GM18508 (cell line): ENCODE results near the gene ZNF70.

ENCODE experiments used
- ATAC-seq: cut with Tn5 transposase; IDR thresholded peaks from one replicate; pipeline ENCODE4 v1.9.1; 2021; ENCODE audit warnings: moderate number of reproducible peaks; ENCODE audit not compliant: insufficient read depth, unreplicated experiment

ZNF70 gene

DNA sequence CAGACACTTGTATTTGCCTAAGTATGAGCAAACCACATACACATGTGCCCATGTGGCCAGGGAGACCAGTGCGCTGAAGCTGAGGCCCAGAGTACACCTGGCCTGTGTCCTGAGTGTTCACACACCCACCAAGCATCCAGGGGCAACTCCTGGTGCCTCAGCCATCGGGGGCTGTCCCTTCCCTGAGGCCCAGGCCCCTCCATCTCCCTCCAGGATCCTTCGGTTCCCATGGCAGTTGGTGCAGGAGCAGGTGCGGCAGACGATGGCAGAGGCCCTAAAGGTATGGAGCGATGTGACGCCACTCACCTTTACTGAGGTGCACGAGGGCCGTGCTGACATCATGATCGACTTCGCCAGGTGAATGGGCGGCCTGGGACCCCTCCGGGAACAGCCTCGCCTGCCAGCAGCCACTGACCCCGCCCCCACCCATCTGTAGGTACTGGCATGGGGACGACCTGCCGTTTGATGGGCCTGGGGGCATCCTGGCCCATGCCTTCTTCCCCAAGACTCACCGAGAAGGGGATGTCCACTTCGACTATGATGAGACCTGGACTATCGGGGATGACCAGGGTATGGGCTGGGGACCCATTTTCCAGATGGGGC, 29.3 kb upstream of the ZNF70 start:
- no peak for ATAC-seq

GRCh38 chr22:23779731-23780130, 28.8 kb upstream of the ZNF70 start:
- no peak for ATAC-seq

DNA sequence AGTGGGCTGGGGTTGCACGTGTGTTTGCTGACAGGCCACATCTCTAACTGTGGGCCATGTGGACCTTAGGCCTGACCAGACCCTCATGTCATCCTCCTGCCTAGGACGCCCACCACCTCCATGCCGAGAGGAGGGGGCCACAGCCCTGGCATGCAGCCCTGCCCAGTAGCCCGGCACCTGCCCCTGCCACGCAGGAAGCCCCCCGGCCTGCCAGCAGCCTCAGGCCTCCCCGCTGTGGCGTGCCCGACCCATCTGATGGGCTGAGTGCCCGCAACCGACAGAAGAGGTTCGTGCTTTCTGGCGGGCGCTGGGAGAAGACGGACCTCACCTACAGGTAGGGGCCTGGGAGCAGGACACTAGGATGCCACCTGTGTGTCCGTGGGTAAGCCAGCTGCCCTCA, 28.2 kb upstream of the ZNF70 start:
- no peak for ATAC-seq

DNA sequence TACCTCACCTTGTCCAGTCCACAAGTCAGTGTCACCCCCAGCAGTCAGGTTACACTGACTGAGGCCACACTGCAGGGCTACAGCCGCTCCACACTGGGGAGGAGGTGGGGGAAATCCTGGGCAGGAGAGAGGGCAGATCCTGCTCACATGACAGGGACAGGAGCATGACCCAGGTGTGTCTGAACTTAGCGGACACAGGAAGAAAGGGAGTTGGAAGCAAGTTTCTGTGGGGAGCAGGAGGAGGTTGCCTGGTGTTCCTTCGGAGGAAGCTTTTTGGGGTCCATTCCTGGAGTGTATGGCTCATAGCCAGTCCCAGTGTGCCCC, 27.6 kb upstream of the ZNF70 start:
- ATAC-seq: no peak

DNA sequence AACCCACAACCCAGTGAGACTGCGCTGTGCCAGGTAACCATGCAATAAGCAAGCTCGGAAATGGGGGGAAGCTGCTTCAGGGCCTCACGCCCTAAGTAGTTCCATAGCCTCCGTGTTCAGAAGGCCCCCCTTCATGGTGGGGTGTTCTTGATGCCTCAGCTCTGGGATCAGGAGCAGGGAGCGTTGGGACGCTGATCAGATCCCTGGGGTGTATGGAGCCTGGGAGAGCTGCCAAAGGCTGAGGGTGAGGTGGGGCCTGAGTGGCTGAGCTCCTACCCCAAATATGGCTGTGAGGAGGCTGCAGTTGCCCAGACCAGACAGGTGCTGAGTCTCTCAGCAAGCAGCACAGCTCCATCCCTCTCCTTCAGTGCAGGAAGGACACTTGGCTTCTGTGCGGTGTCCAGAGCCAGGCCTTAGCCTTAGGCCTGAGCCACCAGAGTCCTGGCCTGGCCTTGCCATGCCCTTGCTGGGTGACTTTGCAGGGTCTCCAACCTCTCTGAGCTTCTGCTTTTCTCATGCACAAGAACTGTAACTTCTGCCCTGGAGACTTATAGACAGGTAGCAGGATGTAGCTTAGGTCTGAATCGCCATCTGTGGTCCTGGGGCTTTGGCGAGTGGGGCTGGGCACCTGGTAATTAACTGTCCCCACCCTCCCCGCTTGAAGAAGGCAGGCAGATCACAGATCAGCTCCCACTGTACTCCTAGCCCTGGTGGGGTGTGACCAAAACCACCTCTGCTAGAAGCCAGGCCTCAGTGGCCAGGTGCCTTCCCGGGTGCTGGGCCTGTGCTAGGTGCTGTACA, 27.1 kb upstream of the ZNF70 start:
- no peak for ATAC-seq

GRCh38 chr22:23775779-23776375, 25.0 kb upstream of the ZNF70 start:
- ATAC-seq: no peak

- ATAC-seq: no peak
These were observed 24.1 kb upstream of the ZNF70 start for GRCh38 chr22:23774922-23775436.

GRCh38 chr22:23774114-23774921, 23.4 kb upstream of the ZNF70 start:
- ATAC-seq: no peak

DNA sequence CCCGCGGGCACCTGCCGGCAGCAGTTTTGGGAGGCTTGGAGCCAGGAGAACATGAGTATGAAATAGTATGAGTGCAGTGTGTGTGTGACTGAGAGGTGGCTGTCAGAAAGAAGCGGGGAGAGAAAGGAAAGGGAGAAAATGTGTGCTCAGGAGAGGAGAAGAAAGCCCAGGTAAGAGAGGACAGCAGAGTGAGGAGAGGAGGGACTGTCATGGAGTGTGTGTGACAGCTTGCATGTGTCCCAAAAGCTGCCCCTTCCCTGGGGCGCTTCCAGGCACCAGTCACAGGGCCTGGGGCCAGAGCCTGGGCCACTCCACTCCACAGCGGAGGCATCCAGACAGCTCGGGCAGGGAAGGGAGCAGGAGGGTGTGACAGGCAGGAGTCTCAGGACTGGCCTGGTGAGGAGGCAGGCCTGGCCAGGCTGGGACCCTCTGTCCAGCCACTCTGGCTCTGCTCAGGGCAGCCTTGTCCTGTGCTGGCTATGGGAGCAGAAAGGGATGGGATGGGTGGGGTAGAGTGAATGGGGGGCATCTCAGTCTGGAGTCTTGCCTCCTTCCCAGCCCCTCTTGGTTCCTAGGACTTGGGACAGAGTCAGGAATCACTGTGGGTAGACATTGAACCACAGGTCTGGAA, 22.7 kb upstream of the ZNF70 start:
- no peak for ATAC-seq

DNA sequence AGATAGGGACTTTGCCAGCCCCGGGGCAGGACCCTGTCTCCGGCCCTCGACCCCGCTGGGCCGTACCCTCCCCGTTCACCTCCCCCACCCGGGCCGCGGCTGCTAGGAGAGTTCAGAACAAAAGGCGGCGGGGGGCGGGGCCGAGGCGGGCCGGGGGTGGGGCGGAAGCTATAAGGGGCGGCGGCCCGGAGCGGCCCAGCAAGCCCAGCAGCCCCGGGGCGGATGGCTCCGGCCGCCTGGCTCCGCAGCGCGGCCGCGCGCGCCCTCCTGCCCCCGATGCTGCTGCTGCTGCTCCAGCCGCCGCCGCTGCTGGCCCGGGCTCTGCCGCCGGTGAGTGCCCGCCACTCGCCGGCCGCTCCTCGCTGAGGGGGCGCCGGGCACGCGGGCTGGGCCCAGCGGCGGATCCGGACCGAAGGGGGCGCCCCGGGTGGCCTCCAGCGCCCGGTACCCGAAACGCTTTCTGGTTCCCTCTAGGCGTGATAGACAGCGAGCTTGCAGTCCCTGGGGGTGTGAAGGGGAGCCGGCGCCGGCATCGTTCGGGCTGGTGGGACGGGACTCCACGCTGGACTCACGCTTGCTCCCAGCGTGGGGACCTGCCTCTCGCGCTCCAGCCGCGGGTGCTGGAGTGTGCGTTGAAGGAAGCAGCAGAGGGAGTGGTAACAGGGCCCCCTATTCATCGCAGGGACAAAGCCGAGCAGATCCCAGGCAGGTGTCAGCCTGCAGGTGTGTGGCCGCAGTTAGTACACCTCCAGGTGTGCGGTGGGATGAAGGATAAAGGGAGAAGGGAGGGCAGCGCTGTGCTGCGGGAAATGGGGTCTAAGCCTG, 21.9 kb upstream of the ZNF70 start, which contains the start of gene MMP11:
Gene MMP11, plus strand, starts transcription at position 201 of the 825 bp plus-strand sequence. Its CDS starts 22 bp downstream, at position 223.
- no peak for ATAC-seq

- no peak for ATAC-seq
These were observed 21.4 kb upstream of the ZNF70 start for GRCh38 chr22:23772315-23772648.

DNA sequence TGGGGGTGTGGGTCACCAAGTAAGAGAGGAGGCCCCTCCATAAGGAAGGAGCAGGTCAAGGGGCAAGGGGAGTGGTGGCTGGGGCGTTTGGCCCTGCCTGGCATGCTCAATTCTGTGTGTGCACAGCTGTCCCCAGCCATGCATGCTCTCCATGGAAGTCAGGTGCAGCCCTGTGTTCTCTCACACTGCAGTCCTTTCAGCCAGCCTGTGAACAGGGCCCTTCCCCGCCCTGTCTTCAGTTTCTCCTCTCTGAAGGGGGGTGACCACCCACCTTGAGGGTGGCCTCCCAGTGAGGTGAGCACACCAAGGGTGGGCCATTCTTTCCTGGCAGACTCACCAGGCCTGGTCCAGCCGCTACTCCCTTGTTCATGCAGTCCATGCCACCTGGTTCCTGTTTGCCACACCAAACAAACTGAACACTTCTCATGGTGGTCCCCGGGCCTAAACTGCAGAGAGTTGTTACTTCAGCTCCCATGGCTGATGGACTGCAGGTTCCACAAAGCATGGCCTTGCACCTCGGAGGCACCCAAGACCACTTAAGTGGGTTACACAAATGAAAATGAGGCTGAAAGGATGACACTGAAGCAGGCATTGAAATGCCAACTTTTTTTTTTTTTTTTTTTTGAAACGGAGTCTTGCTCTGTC, 18.5 kb upstream of the ZNF70 start:
- no peak for ATAC-seq

- no peak for ATAC-seq
These were observed 17.0 kb upstream of the ZNF70 start, which contains the start of gene CHCHD10 for GRCh38 chr22:23767673-23768548. Gene CHCHD10, minus strand, starts transcription at chr22:23767972. Its CDS starts 98 bp downstream, at chr22:23767874.

- no peak for ATAC-seq
These were observed 16.4 kb upstream of the ZNF70 start for GRCh38 chr22:23767303-23767672.

DNA sequence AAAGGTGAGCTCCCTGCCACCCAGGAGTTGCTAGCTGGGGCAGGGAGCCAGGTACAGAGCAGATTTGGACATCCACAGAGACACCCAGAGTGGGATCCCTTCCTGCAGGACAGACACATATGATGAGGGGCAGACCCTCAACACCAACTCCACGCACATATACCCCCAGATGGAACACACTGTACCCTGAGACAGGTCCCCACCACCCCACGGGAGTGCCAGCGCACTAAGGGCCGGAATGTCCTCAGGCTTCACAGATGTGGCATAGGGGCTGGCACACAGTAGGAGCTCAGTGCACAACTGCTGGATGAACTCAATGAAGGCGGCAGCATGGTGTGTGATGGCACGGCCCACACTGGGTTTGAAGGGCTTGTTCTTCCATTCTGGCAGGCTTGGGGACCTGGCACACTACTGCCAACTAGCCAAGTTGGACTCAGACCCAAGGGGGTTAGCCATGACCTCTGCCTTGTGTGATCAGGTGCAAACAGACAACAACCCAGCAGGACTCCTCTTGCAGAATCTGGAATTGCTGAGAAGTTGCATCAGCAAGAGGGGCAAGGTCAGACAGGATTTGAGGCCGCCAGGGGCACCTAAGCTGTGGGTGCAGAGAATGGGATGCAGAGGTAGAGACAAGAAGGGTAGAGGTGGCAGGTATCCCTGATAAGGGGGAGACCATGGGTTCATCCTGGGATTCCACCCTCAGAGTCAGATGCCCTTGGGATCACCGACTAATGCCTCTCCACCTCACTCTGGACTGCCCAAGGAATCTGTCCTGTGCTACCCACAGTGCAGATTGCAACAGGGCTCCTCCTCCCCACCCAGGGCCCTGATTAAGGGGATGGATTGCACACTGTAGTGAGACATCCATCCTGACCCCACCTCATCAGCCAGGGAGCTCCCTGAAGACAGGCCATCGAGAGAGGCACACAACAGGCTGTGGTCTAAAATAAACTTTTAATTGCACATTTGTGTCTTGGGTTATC, 14.3 kb upstream of the ZNF70 start:
- no peak for ATAC-seq

DNA sequence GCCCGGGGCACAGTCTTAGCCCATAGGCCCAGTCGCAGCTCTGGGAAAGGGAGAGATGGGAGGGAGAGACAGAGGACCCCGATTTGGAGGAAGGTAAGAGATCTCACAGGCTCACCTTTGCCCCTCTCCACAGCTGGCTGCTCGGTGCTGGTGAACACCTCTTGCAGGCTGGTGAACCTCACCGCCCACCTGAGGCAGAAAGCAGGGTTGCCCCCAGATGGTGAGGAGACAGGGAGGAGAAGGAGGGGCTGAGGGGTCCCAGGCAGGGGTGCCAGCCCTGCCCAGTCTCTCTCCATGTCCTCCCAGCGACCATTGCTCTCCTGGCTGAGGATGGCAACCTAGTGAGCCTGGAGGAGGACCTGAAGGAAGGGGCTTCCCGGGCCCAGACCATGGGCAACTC, 13.0 kb upstream of the ZNF70 start:
- no peak for ATAC-seq

- no peak for ATAC-seq
These were observed 12.7 kb upstream of the ZNF70 start for GRCh38 chr22:23763579-23763945.
